NCI-H1105 treated with DMSO at 0.1 percent for 48 hours (cell line): ENCODE data around the gene CCL26.
A peak's percentile ranks its signal among the peaks of the same experiment; 100 is the strongest.
"Not testable (repeated sequence)": the region's sequence is repeated elsewhere in the genome, so short reads cannot be mapped to it uniquely, and the experiment has no call there.

Experiments used
- DNase-seq: peaks from one replicate; lab custom pipeline; 2025; lab: John Stamatoyannopoulos, UW

Gene CCL26

GRCh38 chr7:75792567-75792966 lies 20.6 kb upstream of the CCL26 start:
- DNase-seq: not testable (repeated sequence)

DNA sequence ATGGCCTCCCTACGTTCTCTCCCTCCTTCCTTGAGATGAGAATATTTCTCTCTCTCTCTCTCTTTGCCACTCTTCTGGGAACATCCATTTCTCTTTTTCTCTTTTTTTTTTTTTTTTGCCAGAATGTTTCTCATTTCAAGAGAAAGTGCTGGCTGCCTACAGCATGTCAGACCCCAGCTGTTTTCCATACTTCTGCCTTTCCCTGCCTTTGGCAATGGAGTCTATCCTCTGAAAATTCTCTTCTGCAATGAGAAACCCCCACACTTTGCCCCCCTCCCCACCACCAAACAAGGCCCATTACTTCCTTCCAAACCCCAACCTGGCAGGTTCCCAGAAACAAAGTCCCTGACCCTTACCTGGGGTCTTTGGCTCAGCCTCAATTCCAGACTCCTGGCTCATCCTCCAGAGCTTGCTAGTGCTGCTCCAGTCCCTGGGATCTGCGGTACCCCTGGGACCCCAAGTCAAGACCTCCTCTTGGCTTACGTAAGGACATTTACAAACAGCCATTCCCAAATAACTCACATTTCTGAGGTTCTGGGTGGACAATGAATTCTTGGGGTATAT lies 17.4 kb upstream of the CCL26 start:
- DNase-seq: no peak

DNA sequence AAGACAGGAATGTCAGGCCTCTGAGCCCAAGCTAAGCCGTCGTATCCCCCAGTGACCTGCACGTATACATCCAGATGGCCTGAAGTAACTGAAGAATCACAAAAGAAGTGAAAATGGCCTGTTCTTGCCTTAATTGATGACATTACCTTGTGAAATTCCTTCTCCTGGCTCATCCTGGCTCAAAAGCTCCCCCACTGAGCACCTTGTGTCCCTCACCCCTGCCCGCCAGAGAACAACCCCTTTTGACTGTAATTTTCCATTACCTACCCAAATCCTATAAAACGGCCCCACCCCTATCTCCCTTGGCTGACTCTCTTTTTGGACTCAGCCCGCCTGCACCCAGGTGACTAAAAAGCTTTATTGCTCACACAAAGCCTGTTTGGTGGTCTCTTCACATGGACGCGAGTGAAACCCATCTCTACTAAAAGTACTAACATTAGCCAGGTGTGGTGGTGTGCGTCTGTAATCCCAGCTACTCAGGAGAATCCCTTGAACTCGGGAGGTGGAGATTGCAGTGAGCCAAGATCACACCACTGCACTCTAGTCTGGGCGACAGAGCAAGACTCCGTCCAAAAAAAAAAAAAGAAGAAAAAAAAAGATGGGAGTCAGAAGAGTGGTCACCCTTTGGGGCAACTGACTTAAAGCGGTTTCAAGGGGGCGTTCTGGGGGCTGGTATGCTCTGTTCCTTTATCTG lies 16.3 kb upstream of the CCL26 start:
- DNase-seq: not testable (repeated sequence)

DNA sequence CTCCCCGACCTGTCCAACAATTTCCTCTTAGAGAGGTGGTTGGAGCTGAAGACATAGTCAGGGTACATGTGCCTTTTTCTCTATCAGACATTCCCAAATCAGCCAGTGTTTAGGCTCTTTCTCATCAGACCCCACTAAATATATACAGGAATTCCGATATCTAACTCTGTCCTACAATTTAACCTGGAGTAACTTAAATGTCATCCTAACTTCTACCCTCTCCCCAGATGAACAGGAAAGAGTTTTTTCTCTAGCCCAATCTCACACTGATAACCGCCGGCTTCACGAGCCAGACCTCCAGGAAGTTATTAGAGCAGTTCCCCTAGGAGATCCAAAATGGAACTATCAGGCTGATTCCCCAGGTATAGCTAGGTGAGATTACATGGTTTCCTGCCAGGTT lies 11.0 kb upstream of the CCL26 start:
- DNase-seq: not testable (repeated sequence)

- DNase-seq: not testable (repeated sequence)
Measured at GRCh38 chr7:75780647-75781273, 8.7 kb upstream of the CCL26 start.

GRCh38 chr7:75779516-75779915 lies 7.5 kb upstream of the CCL26 start:
- DNase-seq: not testable (repeated sequence)

DNA sequence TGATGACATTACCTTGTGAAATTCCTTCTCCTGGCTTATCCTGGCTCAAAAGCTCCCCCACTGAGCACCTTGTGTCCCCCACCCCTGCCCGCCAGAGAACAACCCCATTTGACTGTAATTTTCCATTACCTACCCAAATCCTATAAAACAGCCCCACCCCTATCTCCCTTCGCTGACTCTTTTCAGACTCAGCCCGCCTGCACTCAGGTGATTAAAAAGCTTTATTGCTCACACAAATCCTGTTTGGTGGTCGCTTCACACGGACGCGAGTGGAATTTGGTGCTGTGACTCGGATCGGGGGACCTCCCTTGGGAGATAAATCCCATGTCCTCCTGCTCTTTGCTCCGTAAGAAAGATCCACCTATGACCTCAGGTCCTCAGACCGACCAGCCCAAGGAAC lies 7.0 kb upstream of the CCL26 start:
- DNase-seq: not testable (repeated sequence)

GRCh38 chr7:75776295-75776971 lies 4.4 kb upstream of the CCL26 start:
- DNase-seq: no peak

GRCh38 chr7:75773958-75774357 lies 1.9 kb upstream of the CCL26 start:
- DNase-seq: not testable (repeated sequence)

DNA sequence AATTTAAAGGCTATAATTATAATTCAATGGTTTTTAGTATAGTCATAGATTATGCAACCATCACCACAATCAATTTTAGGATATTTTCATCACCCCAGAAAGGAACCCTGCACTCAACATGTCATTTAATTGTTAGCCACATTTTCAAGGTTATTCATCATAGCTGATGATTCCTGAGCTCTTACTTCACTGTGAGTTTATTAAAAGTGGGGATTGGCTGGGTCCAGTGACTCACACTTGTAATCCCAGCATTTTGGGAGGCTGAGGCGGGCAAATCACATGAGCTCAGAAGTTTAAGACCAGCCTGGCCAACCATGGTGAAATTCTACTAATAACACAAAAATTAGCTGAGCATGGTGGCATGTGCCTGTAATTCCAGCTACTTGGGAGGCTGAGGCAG lies 787 bp downstream of the CCL26 start:
- no peak for DNase-seq

- peak; percentile 72 for DNase-seq
Measured at GRCh38 chr7:75762350-75762917, 9.6 kb downstream of the CCL26 start.

DNA sequence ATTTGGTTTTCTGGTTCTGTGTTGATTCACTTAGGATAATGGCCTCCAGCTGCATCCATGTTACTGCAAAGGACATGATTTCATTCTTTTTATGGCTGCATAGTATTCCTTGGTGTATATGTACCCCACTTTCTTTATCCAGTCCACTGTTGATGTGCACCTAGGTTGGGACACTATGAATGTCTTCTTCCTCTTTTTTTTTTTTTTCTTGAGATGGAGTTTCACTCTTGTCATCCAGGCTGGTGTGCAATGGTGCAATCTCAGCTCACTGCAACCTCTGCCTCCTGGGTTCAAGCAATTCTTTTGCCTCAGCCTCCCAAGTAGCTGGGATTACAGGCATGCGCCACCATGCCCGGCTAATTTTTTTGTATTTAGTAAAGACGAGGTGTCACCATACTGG lies 10.2 kb downstream of the CCL26 start:
- not testable (repeated sequence) for DNase-seq

GRCh38 chr7:75758491-75758890 lies 13.5 kb downstream of the CCL26 start:
- no peak for DNase-seq

- no peak for DNase-seq
Measured at GRCh38 chr7:75757860-75758259, 14.2 kb downstream of the CCL26 start.

- peak; percentile 1 for DNase-seq
Measured at GRCh38 chr7:75756991-75757676, 14.9 kb downstream of the CCL26 start.

- DNase-seq: no peak
Measured at GRCh38 chr7:75756206-75756990, 15.6 kb downstream of the CCL26 start.

GRCh38 chr7:75743455-75743859 lies 28.6 kb downstream of the CCL26 start:
- DNase-seq: no peak

GRCh38 chr7:75740846-75741497 lies 31.0 kb downstream of the CCL26 start:
- DNase-seq: no peak

DNA sequence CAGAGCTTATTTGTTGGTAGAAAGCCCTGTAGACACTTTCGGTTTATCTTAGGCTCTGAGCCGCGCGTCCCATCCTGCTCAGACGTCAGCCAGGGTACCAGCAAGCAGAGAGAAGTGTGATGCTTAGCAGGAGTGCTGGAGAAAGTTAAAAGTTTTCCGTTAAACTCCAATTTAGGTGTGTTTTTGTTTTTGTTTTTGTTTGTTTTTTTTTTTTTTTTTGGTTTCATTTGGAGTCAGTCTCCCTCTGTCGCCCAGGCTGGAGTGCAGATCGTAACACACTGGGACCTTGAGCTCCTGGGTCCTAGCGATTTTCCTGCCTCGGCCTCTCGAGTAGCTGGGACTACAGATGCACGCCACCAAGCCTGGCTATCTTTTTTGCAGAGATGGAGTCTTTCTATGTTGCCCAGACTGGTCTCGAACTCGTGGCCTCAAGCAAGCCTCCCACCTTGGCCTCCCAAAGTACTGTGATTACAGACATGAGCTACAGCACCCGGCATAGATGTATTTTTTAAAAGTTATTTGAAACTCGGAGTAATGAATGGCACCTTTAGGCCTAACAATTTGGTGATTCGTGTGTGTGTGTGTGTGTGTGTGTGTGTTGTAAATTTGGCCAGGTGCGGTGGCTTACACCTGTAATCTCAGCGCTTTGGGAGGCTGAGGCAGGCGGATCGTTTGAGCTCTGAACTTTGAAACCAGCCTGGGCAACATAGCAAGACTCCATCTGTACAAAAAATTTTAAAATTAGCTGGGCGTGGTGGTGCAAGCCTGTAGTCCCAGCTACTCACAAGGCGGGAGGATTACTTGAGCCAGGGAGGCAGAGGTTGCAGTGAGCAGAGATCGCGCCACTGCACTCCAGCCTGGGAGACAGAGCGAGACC lies 32.0 kb downstream of the CCL26 start:
- no peak for DNase-seq
